PC-3 (cell line): ENCODE measurements around the gene ZNF101. TPM values are rescaled to one million over a fixed set of nuclear protein-coding genes. Genes with fewer than 3 reads are reported as not detected.

Experiments
- ATAC-seq: fragments of 200-7000 bp; cut with Tn5 transposase; 2 replicates; pipeline ENCODE4 v1.9.1; 2020; ENCODE audit warnings: mild to moderate bottlenecking, moderate library complexity
- BruUV-seq: library from RNA; stranded (reverse); fragments of 400-500 nt; replicated peaks from 2 replicates; lab custom pipeline; 2021; lab: Mats Ljungman, UMichigan
- CTCF ChIA-PET: fragments of 300-600 bp; sonication (Branson Sonifier 250); formaldehyde crosslinking; loops from one replicate; lab custom pipeline; 2022; ENCODE audit warnings: antibody characterized with exemption; lab: Charles Lee
- POLR2A ChIA-PET: fragments of 300-600 bp; sonication (Branson Sonifier 250); formaldehyde crosslinking; loops from one replicate; lab custom pipeline; 2022; ENCODE audit warnings: antibody characterized with exemption; ENCODE audit not compliant: unreplicated experiment; lab: Charles Lee
- DNase-seq: peaks from one replicate; pipeline ENCODE4 v3.0.0-alpha.2; 2015
- H2AFZ ChIP-seq: fragments of 300-600 bp; sonication (generic); 2 replicates; pipeline ENCODE4 v1.6.0; 2016; ENCODE audit warnings: antibody characterized with exemption, low read length
- H3F3A ChIP-seq: fragments of 300-600 bp; sonication (generic); one replicate; pipeline ENCODE4 v1.6.0; 2017; ENCODE audit warnings: antibody characterized with exemption, low read length, control low read depth, mild to moderate bottlenecking; ENCODE audit not compliant: unreplicated experiment
- H3K27ac ChIP-seq: fragments of 300-600 bp; sonication (generic); 2 replicates; pipeline ENCODE4 v1.5.1; 2016; ENCODE audit warnings: mild to moderate bottlenecking, low read length
- H3K27me3 ChIP-seq: fragments of 300-600 bp; sonication (generic); 2 replicates; pipeline ENCODE4 v1.6.1; 2016; ENCODE audit warnings: low read length, mixed read lengths
- H3K36me3 ChIP-seq: fragments of 300-600 bp; sonication (generic); 2 replicates; pipeline ENCODE4 v1.6.1; 2016; ENCODE audit warnings: low read depth, mixed run types, low read length, mixed read lengths
- H3K4me1 ChIP-seq: fragments of 300-600 bp; sonication (generic); 2 replicates; pipeline ENCODE4 v1.5.1; 2016; ENCODE audit warnings: low read length; ENCODE audit not compliant: insufficient read depth
- H3K4me2 ChIP-seq: fragments of 300-600 bp; sonication (generic); 2 replicates; pipeline ENCODE4 v1.6.0; 2016; ENCODE audit warnings: low read length
- H3K4me3 ChIP-seq: fragments of 300-600 bp; sonication (generic); 2 replicates; pipeline ENCODE4 v1.5.1; 2016; ENCODE audit warnings: mild to moderate bottlenecking, low read length, mixed read lengths
- H3K79me2 ChIP-seq: fragments of 300-600 bp; sonication (generic); 2 replicates; pipeline ENCODE4 v1.6.1; 2017; ENCODE audit warnings: low read length, mixed read lengths
- H3K9ac ChIP-seq: fragments of 300-600 bp; sonication (generic); 2 replicates; pipeline ENCODE4 v1.6.0; 2016; ENCODE audit warnings: mild to moderate bottlenecking, low read length
- H3K9me2 ChIP-seq: fragments of 300-600 bp; sonication (generic); replicated peaks from 2 replicates; pipeline ENCODE4 v1.6.1; 2016; ENCODE audit warnings: mixed run types, low read length, mixed read lengths
- H3K9me3 ChIP-seq: fragments of 300-600 bp; sonication (generic); 2 replicates; pipeline ENCODE4 v1.6.1; 2016; ENCODE audit warnings: low read length, mixed read lengths
- H4K20me1 ChIP-seq: fragments of 300-600 bp; sonication (generic); 2 replicates; pipeline ENCODE4 v1.6.1; 2016; ENCODE audit warnings: low read length, mixed read lengths
- CTCF ChIP-seq: fragments of 300-600 bp; sonication (generic); conservative IDR thresholded peaks from 2 replicates; pipeline ENCODE4 v1.5.1; 2017; ENCODE audit warnings: antibody characterized with exemption, low read depth, mild to moderate bottlenecking, low read length
- EZH2 ChIP-seq: fragments of 300-600 bp; sonication (generic); IDR thresholded peaks from one replicate; pipeline ENCODE4 v1.6.1; 2017; ENCODE audit warnings: antibody characterized with exemption, mild to moderate bottlenecking, low read length; ENCODE audit not compliant: unreplicated experiment
- EZH2phosphoT487 ChIP-seq: fragments of 300-600 bp; sonication (generic); IDR thresholded peaks from 2 replicates; pipeline ENCODE4 v1.6.1; 2018; ENCODE audit warnings: mild to moderate bottlenecking, antibody characterized with exemption, low read length, borderline replicate concordance
- intact Hi-C: fragments of 100-400 bp; cut with micrococcal nuclease; formaldehyde crosslinking; loops from 2 replicates; pipeline ENCODE4 v1.9.0; 2023
- total RNA-seq: library from RNA; depleted of rRNA; stranded (reverse); fragments of >200 nt; gene quantifications from 2 replicates; pipeline ENCODE4 v1.2.3, GENCODE V29; 2014

ZNF101 gene
- total RNA-seq, 1 experiment from 2014 or later = 11.0 TPM

GRCh38 chr19:19644054-19644388, 24.6 kb upstream of the ZNF101 start:
- Histone ChIP-seq H3K36me3 (peaks cover 10% of the 10 kb centered on the region; the same call in 1 of the 2 replicates), H3K27ac (no peak overlapping the region; the same call in 1 of the 2 replicates), H3K4me3 (peak overlapping the region; percentile 91; the same call in 1 of the 2 replicates), H3F3A (no peaks in the 10 kb centered on the region), H3K4me2 (peak overlapping the region; percentile 94), H2AFZ (no peak overlapping the region), H3K9ac (peak overlapping the region; percentile 77; the same call in 1 of the 2 replicates), H3K79me2 (0 out of 2 replicates have a peak, but pooled peaks cover 6% of the 10 kb centered on the region), H3K9me3 (no peaks in the 10 kb centered on the region), H4K20me1 (no peaks in the 10 kb centered on the region), H3K4me1 (peaks cover 3% of the 10 kb centered on the region; the same call in 1 of the 2 replicates), H3K9me2 (no peaks in the 10 kb centered on the region), H3K27me3 (no peaks in the 10 kb centered on the region)
- TF ChIP-seq CTCF (peak; percentile 14; the same call in 1 of the 2 replicates), EZH2 (no peak)
- CTCF ChIA-PET = interaction anchor here (0.7 to 1.4 kb wide), 2 partner anchors 110 to 111 kb away, joined by 3 read pairs; no protein-coding TSS in a partner anchor
- no peak; the same call in 1 of the 2 replicates for ATAC-seq
- intact Hi-C loops = loop anchor here (5.0 kb wide), 1 partner anchor 92 kb away; no protein-coding TSS in a partner anchor
- BruUV-seq = no TSS peak
- DNase-seq = no peak
- POLR2A ChIA-PET = no interaction called here

GRCh38 chr19:19645233-19645870, 23.3 kb upstream of the ZNF101 start:
- CTCF ChIA-PET = interaction anchor here (1.4 kb wide), 1 partner anchor 113 kb away, joined by 3 read pairs; no protein-coding TSS in a partner anchor
- H3K27ac ChIP-seq = no peak overlapping the region

More at GRCh38 chr19:19645233-19645870, 23.3 kb upstream of the ZNF101 start:
- TF ChIP-seq EZH2phosphoT487 (no peak), CTCF (no peak), EZH2 (no peak)
- H4K20me1 ChIP-seq = no peaks in the 10 kb centered on the region
- H2AFZ ChIP-seq = no peak overlapping the region
- H3K27me3 ChIP-seq = no peaks in the 10 kb centered on the region
- H3F3A ChIP-seq = no peaks in the 10 kb centered on the region
- H3K9ac ChIP-seq = no peak overlapping the region
- no peak overlapping the region for H3K4me3 ChIP-seq
- BruUV-seq = TSS peak; percentile 5
- intact Hi-C loops = no loop called here
- ATAC-seq (no peak), DNase-seq (no peak)
- H3K36me3 ChIP-seq = peaks cover 10% of the 10 kb centered on the region; the same call in 1 of the 2 replicates
- no peaks in the 10 kb centered on the region for H3K9me2 ChIP-seq
- POLR2A ChIA-PET = no interaction called here
- 0 out of 2 replicates have a peak, but pooled peaks cover 6% of the 10 kb centered on the region for H3K79me2 ChIP-seq
- peaks cover 3% of the 10 kb centered on the region; the same call in 1 of the 2 replicates for H3K4me1 ChIP-seq
- no peaks in the 10 kb centered on the region for H3K9me3 ChIP-seq
- H3K4me2 ChIP-seq = no peak overlapping the region
